ENCODE data around the gene GTPBP3. TPM values are rescaled to one million over a fixed set of nuclear protein-coding genes. Genes with fewer than 3 reads are reported as not detected.

GTPBP3 gene
- total and polyA plus RNA-seq, 5 donors from 2014 or later: 5.2 to 26.1 (median 8.9) TPM

GRCh38 chr19:17296273-17296672 lies 41.1 kb upstream of the GTPBP3 start:
- Mint-ChIP-seq H3K27ac (peak overlapping the region in 1 of 3 donors; percentile 69), H3K27me3 (no peaks in the 10 kb centered on the region), H3K9me3 (no peaks in the 10 kb centered on the region)

GRCh38 chr19:17296976-17297375 lies 40.4 kb upstream of the GTPBP3 start:
- no peaks in the 10 kb centered on the region for H3K27me3 ChIP-seq (ENCODE audit: control insufficient read depth, insufficient read depth, low read length)
- no peaks in the 10 kb centered on the region for H3K27me3 Mint-ChIP-seq
- H3K9me3 Mint-ChIP-seq: no peaks in the 10 kb centered on the region
- no peak overlapping the region for H3K27ac ChIP-seq (ENCODE audit: insufficient read depth, low read length, poor library complexity, severe bottlenecking)
- H3K4me1 Mint-ChIP-seq: peaks cover 0 to 10% (median 3%) of the 10 kb centered on the region in 4 donors
- H3K27ac Mint-ChIP-seq: no peak overlapping the region
- H3K4me1 ChIP-seq (ENCODE audit: control insufficient read depth, insufficient read depth, low read length, poor library complexity, severe bottlenecking): peaks cover 9% of the 10 kb centered on the region
- ATAC-seq (ENCODE audit: low read depth in 2 of 2) (no peak), DNase-seq (no peak)
- no peaks in the 10 kb centered on the region for H3K9me3 ChIP-seq (ENCODE audit: control insufficient read depth in 2 of 2, low read length in 2 of 2)
- H3K4me3 ChIP-seq (ENCODE audit: low read depth, low read length): no peak overlapping the region
- H3K4me3 Mint-ChIP-seq: no peak overlapping the region
- H3K36me3 ChIP-seq (ENCODE audit: control insufficient read depth, insufficient read depth, low read length): peaks cover 4% of the 10 kb centered on the region
- peaks cover 5% of the 10 kb centered on the region for H3K36me3 Mint-ChIP-seq

More at GRCh38 chr19:17296273-17296672, 41.1 kb upstream of the GTPBP3 start:
- no peak for DNase-seq
- Mint-ChIP-seq H3K4me1 (peaks cover 0 to 5% (median 2%) of the 10 kb centered on the region in 4 donors), H3K4me3 (no peak overlapping the region), H3K36me3 (peaks cover 5% of the 10 kb centered on the region)
- no peak for ATAC-seq (ENCODE audit: low read depth in 2 of 2)
- H3K4me3 ChIP-seq (ENCODE audit: low read depth, low read length): no peak overlapping the region
- no peaks in the 10 kb centered on the region for H3K9me3 ChIP-seq (ENCODE audit: control insufficient read depth in 2 of 2, low read length in 2 of 2)
- H3K27ac ChIP-seq (ENCODE audit: insufficient read depth, low read length, poor library complexity, severe bottlenecking): no peak overlapping the region
- no peaks in the 10 kb centered on the region for H3K27me3 ChIP-seq (ENCODE audit: control insufficient read depth, insufficient read depth, low read length)
- H3K36me3 ChIP-seq (ENCODE audit: control insufficient read depth, insufficient read depth, low read length): peaks cover 4% of the 10 kb centered on the region
- peaks cover 11% of the 10 kb centered on the region for H3K4me1 ChIP-seq (ENCODE audit: control insufficient read depth, insufficient read depth, low read length, poor library complexity, severe bottlenecking)

- Mint-ChIP-seq H3K27ac (no peak overlapping the region), H3K36me3 (peaks cover 5% of the 10 kb centered on the region), H3K4me3 (peak overlapping the region in 2 of 4 donors; percentile 28 to 35), H3K4me1 (peaks cover 5 to 36% (median 18%) of the 10 kb centered on the region in 4 donors), H3K9me3 (no peaks in the 10 kb centered on the region), H3K27me3 (no peaks in the 10 kb centered on the region)
- H3K36me3 ChIP-seq (ENCODE audit: control insufficient read depth, insufficient read depth, low read length): peaks cover 4% of the 10 kb centered on the region
- H3K27ac ChIP-seq (ENCODE audit: insufficient read depth, low read length, poor library complexity, severe bottlenecking): no peak overlapping the region
- no peak for ATAC-seq (ENCODE audit: low read depth in 2 of 2)
- H3K9me3 ChIP-seq (ENCODE audit: control insufficient read depth in 2 of 2, low read length in 2 of 2): no peaks in the 10 kb centered on the region
- H3K4me3 ChIP-seq (ENCODE audit: low read depth, low read length): no peak overlapping the region
- DNase-seq: no peak
- H3K27me3 ChIP-seq (ENCODE audit: control insufficient read depth, insufficient read depth, low read length): no peaks in the 10 kb centered on the region
- peaks cover 31% of the 10 kb centered on the region for H3K4me1 ChIP-seq (ENCODE audit: control insufficient read depth, insufficient read depth, low read length, poor library complexity, severe bottlenecking)
These were observed 36.2 kb upstream of the GTPBP3 start for GRCh38 chr19:17300992-17301619.

GRCh38 chr19:17302391-17303166 lies 34.8 kb upstream of the GTPBP3 start:
- Histone ChIP-seq H3K4me3 (ENCODE audit: low read depth, low read length) (no peak overlapping the region), H3K27ac (ENCODE audit: insufficient read depth, low read length, poor library complexity, severe bottlenecking) (peak overlapping the region; percentile 72), H3K36me3 (ENCODE audit: control insufficient read depth, insufficient read depth, low read length) (peaks cover 4% of the 10 kb centered on the region), H3K9me3 (ENCODE audit: control insufficient read depth in 2 of 2, low read length in 2 of 2) (no peaks in the 10 kb centered on the region), H3K4me1 (ENCODE audit: control insufficient read depth, insufficient read depth, low read length, poor library complexity, severe bottlenecking) (peaks cover 40% of the 10 kb centered on the region), H3K27me3 (ENCODE audit: control insufficient read depth, insufficient read depth, low read length) (no peaks in the 10 kb centered on the region)
- no peak for ATAC-seq (ENCODE audit: low read depth in 2 of 2)
- Mint-ChIP-seq H3K4me3 (peak overlapping the region; percentile 80 to 96 (median 82)), H3K4me1 (peaks cover 5 to 43% (median 20%) of the 10 kb centered on the region in 4 donors), H3K9me3 (no peaks in the 10 kb centered on the region), H3K27me3 (no peaks in the 10 kb centered on the region), H3K36me3 (peaks cover 5% of the 10 kb centered on the region), H3K27ac (peak overlapping the region in 2 of 3 donors; percentile 42 to 54)
- DNase-seq: peak in 1 of 3 donors; percentile 21

- Mint-ChIP-seq H3K4me3 (peak within 1 kb of the TSS; percentile 80 to 96 (median 84)), H3K4me1 (peaks cover 5 to 48% (median 22%) of the 10 kb centered on the region in 4 donors), H3K36me3 (peaks cover 1% of the 10 kb centered on the region), H3K9me3 (no peaks in the 10 kb centered on the region), H3K27ac (peak within 1 kb of the TSS; percentile 42 to 84 (median 58)), H3K27me3 (no peaks in the 10 kb centered on the region)
- H3K9me3 ChIP-seq (ENCODE audit: control insufficient read depth in 2 of 2, low read length in 2 of 2): no peaks in the 10 kb centered on the region
- peaks cover 2% of the 10 kb centered on the region for H3K36me3 ChIP-seq (ENCODE audit: control insufficient read depth, insufficient read depth, low read length)
- peak within 1 kb of the TSS; percentile 32 for H3K4me3 ChIP-seq (ENCODE audit: low read depth, low read length)
- ATAC-seq (ENCODE audit: low read depth in 2 of 2): peak; percentile 71
- peak within 1 kb of the TSS; percentile 72 for H3K27ac ChIP-seq (ENCODE audit: insufficient read depth, low read length, poor library complexity, severe bottlenecking)
- DNase-seq: peak; percentile 88 to 95 (median 89)
- no peaks in the 10 kb centered on the region for H3K27me3 ChIP-seq (ENCODE audit: control insufficient read depth, insufficient read depth, low read length)
- peaks cover 40% of the 10 kb centered on the region for H3K4me1 ChIP-seq (ENCODE audit: control insufficient read depth, insufficient read depth, low read length, poor library complexity, severe bottlenecking)
These were observed 34.0 kb upstream of the GTPBP3 start, which contains the start of gene ABHD8 for GRCh38 chr19:17303167-17303939. Gene ABHD8, minus strand, starts transcription at chr19:17303425. Its CDS starts 1,809 bp downstream, at chr19:17301616.

- no peaks in the 10 kb centered on the region for H3K9me3 Mint-ChIP-seq
- peak overlapping the region in 2 of 3 donors; percentile 14 to 58 for H3K27ac Mint-ChIP-seq
- Histone ChIP-seq H3K27me3 (ENCODE audit: control insufficient read depth, insufficient read depth, low read length) (no peaks in the 10 kb centered on the region), H3K4me1 (ENCODE audit: control insufficient read depth, insufficient read depth, low read length, poor library complexity, severe bottlenecking) (peaks cover 40% of the 10 kb centered on the region), H3K27ac (ENCODE audit: insufficient read depth, low read length, poor library complexity, severe bottlenecking) (peak overlapping the region; percentile 72), H3K4me3 (ENCODE audit: low read depth, low read length) (peak overlapping the region; percentile 32), H3K36me3 (ENCODE audit: control insufficient read depth, insufficient read depth, low read length) (no peaks in the 10 kb centered on the region), H3K9me3 (ENCODE audit: control insufficient read depth in 2 of 2, low read length in 2 of 2) (no peaks in the 10 kb centered on the region)
- H3K27me3 Mint-ChIP-seq: no peaks in the 10 kb centered on the region
- H3K4me1 Mint-ChIP-seq: peaks cover 6 to 48% (median 23%) of the 10 kb centered on the region in 4 donors
- ATAC-seq (ENCODE audit: low read depth in 2 of 2): no peak
- DNase-seq: no peak
- H3K4me3 Mint-ChIP-seq: peak overlapping the region; percentile 80 to 96 (median 84)
- no peaks in the 10 kb centered on the region for H3K36me3 Mint-ChIP-seq
These were observed 33.4 kb upstream of the GTPBP3 start for GRCh38 chr19:17303940-17304267.

GRCh38 chr19:17304386-17305215 lies 32.8 kb upstream of the GTPBP3 start:
- Histone ChIP-seq H3K27me3 (ENCODE audit: control insufficient read depth, insufficient read depth, low read length) (no peaks in the 10 kb centered on the region), H3K36me3 (ENCODE audit: control insufficient read depth, insufficient read depth, low read length) (no peaks in the 10 kb centered on the region), H3K4me3 (ENCODE audit: low read depth, low read length) (peak overlapping the region; percentile 44), H3K9me3 (ENCODE audit: control insufficient read depth in 2 of 2, low read length in 2 of 2) (no peaks in the 10 kb centered on the region), H3K27ac (ENCODE audit: insufficient read depth, low read length, poor library complexity, severe bottlenecking) (peak overlapping the region; percentile 88), H3K4me1 (ENCODE audit: control insufficient read depth, insufficient read depth, low read length, poor library complexity, severe bottlenecking) (peaks cover 43% of the 10 kb centered on the region)
- no peak for ATAC-seq (ENCODE audit: low read depth in 2 of 2)
- Mint-ChIP-seq H3K9me3 (no peaks in the 10 kb centered on the region), H3K4me1 (peaks cover 11 to 55% (median 27%) of the 10 kb centered on the region in 4 donors), H3K36me3 (peaks cover 5% of the 10 kb centered on the region), H3K27me3 (no peaks in the 10 kb centered on the region), H3K27ac (peak overlapping the region; percentile 73 to 95 (median 79)), H3K4me3 (peak overlapping the region; percentile 92 to 96 (median 93))
- no peak for DNase-seq

Measured in CD4-positive, CD25-positive, alpha-beta regulatory T cell (primary cell).